ENCODE data around the gene MGAT3. TPM values are rescaled to one million over a fixed set of nuclear protein-coding genes. Genes with fewer than 3 reads are reported as not detected.

MGAT3 gene
- total and polyA plus RNA-seq, 2 of the 8 experiments (the other 6 are each of a cell fraction or from before 2014, with no cell fraction given): 4.3 to 9.2 TPM

DNA sequence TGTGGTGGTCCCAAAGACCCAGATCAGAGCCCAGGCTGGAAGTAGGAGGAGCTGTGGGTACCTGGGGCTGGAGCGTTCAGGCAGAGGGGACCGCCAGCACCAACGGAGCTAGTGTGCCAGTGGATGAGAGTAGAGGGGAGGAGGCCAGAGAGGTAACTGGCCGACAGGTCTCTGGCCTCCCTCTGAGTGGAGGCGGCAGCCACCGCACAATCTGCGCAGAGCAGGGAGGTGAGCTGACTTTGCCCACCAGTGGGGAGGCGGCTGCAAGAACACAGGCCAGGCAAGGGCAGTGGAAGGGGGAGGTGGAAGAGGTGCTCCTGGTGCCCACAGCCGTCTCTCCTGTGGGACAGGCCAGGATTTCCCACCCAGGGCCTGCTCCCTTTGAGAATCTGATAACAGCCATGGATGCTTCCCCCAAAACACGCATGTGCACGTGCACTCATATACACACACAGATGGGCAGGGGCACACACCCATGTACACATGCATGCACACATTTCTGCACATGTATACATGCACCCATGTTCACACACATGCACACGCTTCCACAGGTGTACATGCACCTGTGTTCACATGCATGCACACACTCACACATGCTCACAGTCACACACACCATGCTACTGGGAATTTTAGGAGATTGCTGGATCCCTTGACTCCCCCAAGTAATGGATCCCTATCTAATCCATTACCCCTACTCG is 6.4 kb upstream of the MGAT3 start:
- Histone ChIP-seq H2BK15ac (ENCODE audit: low read length) (0 out of 2 replicates have a peak overlapping the region, but pooled peaks have one; percentile 29), H2BK12ac (ENCODE audit: low read depth, low read length) (peak overlapping the region; percentile 71; the same call in 1 of the 2 replicates), H3K4ac (replicated peaks; ENCODE audit: insufficient read length, low read depth, low read length) (no peak overlapping the region), H3K79me2 (ENCODE audit: control insufficient read depth in 1 of 2, insufficient read depth in 2 of 2, low read length in 2 of 2) (no peaks in the 10 kb centered on the region), H2BK20ac (ENCODE audit: low read length) (peak overlapping the region; percentile 86; the same call in 1 of the 2 replicates), H3K56ac (replicated peaks; ENCODE audit: insufficient read length, low read depth, low read length) (no peak overlapping the region), H3K79me1 (ENCODE audit: low read depth, low read length) (no peaks in the 10 kb centered on the region; the same call in 1 of the 2 replicates), H4K91ac (replicated peaks; ENCODE audit: insufficient read length, low read length) (peak overlapping the region; percentile 48), H2BK5ac (ENCODE audit: low read depth, low read length) (0 out of 2 replicates have a peak overlapping the region, but pooled peaks have one; percentile 21), H3K4me2 (ENCODE audit: insufficient read depth in 1 of 2, low read depth in 2 of 2, low read length in 2 of 2) (no peak overlapping the region), H4K5ac (ENCODE audit: insufficient read length, low read depth, low read length) (no peak overlapping the region), H3K14ac (ENCODE audit: insufficient read length) (no peak overlapping the region), H3K23ac (ENCODE audit: insufficient read length) (no peak overlapping the region), H3K9ac (replicated peaks in 1 of 4; ENCODE audit: extremely low read depth in 1 of 4, low read depth in 3 of 4, low read length in 3 of 4) (no peak overlapping the region), H3K4me1 (replicated peaks in 1 of 4; ENCODE audit: control insufficient read depth in 3 of 4, insufficient read depth in 4 of 4, low read length in 3 of 4) (peaks cover 0 to 27% (median 21%) of the 10 kb centered on the region in 4 experiments; a peak in 6 of 7 replicates), H2AK5ac (ENCODE audit: low read depth, low read length) (peak overlapping the region; percentile 93; the same call in 1 of the 2 replicates), H3K9me3 (ENCODE audit: insufficient read depth in 2 of 2, low read depth in 1 of 2, low read length in 1 of 2) (no peaks in the 10 kb centered on the region), H3K18ac (ENCODE audit: extremely low read depth, low read length) (no peak overlapping the region), H4K20me1 (replicated peaks in 1 of 2; ENCODE audit: control insufficient read depth in 1 of 2, insufficient read depth in 2 of 2, low read length in 2 of 2) (no peaks in the 10 kb centered on the region), H3K36me3 (ENCODE audit: control insufficient read depth in 2 of 4, insufficient read depth in 4 of 4, low read length in 3 of 4) (no peaks in the 10 kb centered on the region), H3K4me3 (ENCODE audit: extremely low read depth in 1 of 4, insufficient read depth in 2 of 4, low read depth in 3 of 4, low read length in 4 of 4) (no peak overlapping the region), H3K23me2 (ENCODE audit: low read depth, low read length) (peaks cover 5% of the 10 kb centered on the region; the same call in 1 of the 2 replicates), H3K27ac (ENCODE audit: low read depth, low read length) (no peak overlapping the region), H2BK120ac (replicated peaks; ENCODE audit: low read depth, low read length) (no peak overlapping the region), H3K27me3 (replicated peaks in 1 of 4; ENCODE audit: control insufficient read depth in 3 of 4, extremely low read depth in 1 of 4, insufficient read depth in 3 of 4, low read length in 3 of 4) (no peaks in the 10 kb centered on the region; a peak in 3 of 7 replicates), H2AFZ (ENCODE audit: low read length) (no peak overlapping the region), H4K8ac (ENCODE audit: extremely low read depth, insufficient read depth, low read length) (no peak overlapping the region)
- FAIRE-seq (no peak), DNase-seq (ENCODE audit: low read depth in 1 of 2, low spot score in 2 of 2) (no peak)
- POLR2A ChIA-PET (ENCODE audit: partially characterized antibody): interaction anchor here (0.6 to 1.2 kb wide), 2 partner anchors 133 to 139 kb away, joined by 3 read pairs; no protein-coding TSS in a partner anchor
- 89% methylated on average over 13 of the region's 13 CpGs; no CpG with 5 or more reads in 1 of the 2 experiments for WGBS, 2 experiments (ENCODE audit: extremely low coverage in 1 of 2, insufficient coverage in 1 of 2, insufficient read length in 1 of 2, insufficient replicate concordance in 2 of 2, low coverage in 1 of 2, low lambda C conversion rate in 2 of 2, missing lambda C conversion rate in 1 of 2)
- CTCF ChIA-PET (ENCODE audit: partially characterized antibody): interaction anchor here (0.8 to 4.9 kb wide), 6 partner anchors 11 to 192 kb away, joined by 3 to 32 read pairs (median 4); no protein-coding TSS in a partner anchor
- TF ChIP-seq RFX5 (IDR thresholded peaks at IDR 0.05; ENCODE audit: borderline replicate concordance, low read depth, low read length) (no peak), TAF1 (IDR thresholded peaks at IDR 0.05; ENCODE audit: low read depth, low read length) (no peak), SIN3A (conservative IDR thresholded peaks at IDR 0.05 in 1 of 2, IDR thresholded peaks at IDR 0.05 in 1 of 2; ENCODE audit: low read depth in 1 of 2, low read length in 2 of 2) (no peak), CHD1 (IDR thresholded peaks at IDR 0.05; ENCODE audit: low read depth, low read length) (no peak), CBX5 (IDR thresholded peaks at IDR 0.05; ENCODE audit: low read depth, low read length) (no peak), ZNF274 (IDR thresholded peaks at IDR 0.05; ENCODE audit: borderline replicate concordance, extremely low read depth, low read length) (no peak), USF2 (IDR thresholded peaks at IDR 0.05; ENCODE audit: low read length) (no peak)
- TF ChIP-seq, protein P1, sequence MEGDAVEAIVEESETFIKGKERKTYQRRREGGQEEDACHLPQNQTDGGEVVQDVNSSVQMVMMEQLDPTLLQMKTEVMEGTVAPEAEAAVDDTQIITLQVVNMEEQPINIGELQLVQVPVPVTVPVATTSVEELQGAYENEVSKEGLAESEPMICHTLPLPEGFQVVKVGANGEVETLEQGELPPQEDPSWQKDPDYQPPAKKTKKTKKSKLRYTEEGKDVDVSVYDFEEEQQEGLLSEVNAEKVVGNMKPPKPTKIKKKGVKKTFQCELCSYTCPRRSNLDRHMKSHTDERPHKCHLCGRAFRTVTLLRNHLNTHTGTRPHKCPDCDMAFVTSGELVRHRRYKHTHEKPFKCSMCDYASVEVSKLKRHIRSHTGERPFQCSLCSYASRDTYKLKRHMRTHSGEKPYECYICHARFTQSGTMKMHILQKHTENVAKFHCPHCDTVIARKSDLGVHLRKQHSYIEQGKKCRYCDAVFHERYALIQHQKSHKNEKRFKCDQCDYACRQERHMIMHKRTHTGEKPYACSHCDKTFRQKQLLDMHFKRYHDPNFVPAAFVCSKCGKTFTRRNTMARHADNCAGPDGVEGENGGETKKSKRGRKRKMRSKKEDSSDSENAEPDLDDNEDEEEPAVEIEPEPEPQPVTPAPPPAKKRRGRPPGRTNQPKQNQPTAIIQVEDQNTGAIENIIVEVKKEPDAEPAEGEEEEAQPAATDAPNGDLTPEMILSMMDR (IDR thresholded peaks at IDR 0.05; ENCODE audit: control extremely low read depth in 1 of 3, insufficient read depth in 1 of 3, low read depth in 1 of 3, low read length in 3 of 3): no peak

Measured in H1 (cell line).